Glomerular visceral epithelial cell (primary cell): ENCODE results near the gene P2RX3.
"Not testable (repeated sequence)": the region's sequence is repeated elsewhere in the genome, so short reads cannot be mapped to it uniquely, and the experiment has no call there.

Source experiments
- DNase-seq: peaks from one replicate; pipeline ENCODE4 v3.0.0-alpha.2; 2016; ENCODE audit errors: extremely low spot score

P2RX3 gene

DNA sequence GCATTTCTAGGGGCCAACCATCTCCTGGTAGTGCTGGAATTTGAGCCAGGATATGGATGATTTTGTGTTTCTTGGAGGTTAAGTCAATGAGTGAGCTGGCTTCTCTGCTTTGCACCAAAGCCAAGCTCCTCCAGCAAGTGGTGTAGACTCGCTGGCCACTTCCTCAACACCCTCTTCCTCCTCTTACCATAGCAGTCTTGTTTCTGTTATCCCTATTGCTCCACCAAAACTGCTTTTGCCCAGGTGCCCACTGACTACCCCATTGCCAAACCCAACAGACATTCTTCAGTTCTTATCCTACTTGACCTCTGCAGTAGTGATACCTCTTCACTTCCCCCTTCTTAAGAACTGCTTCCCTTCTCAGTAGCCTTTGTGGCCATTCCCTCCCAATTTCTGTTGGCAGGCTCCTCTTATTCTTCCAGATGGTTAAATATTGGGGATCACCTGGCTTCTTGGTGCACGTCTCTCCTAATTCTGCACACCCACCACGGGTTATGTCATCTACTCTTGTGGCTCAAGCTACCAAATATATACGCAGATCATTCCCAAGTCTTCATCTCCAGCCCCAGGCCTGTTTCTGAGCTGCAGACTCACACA is 59.3 kb downstream of the P2RX3 start:
- no peak for DNase-seq

DNA sequence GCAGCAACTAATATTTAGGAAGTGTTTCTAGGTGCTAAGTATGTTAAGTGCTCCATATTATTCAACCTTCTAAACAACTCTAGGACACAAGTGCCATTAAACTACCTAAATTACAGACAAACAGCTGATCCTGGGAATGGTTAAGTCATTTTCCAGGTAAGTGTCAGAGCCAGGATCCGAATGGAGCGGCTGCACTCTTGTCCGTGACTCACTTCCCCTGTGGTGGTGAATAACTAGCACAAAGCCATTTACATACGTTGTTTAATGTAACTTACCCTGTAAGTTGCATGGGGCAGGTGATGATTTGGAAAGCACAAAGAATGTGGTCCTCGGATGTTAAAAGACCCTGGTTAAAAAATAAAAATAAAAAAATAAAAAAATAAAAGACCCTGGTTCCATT is 61.1 kb downstream of the P2RX3 start:
- DNase-seq, result no peak

DNA sequence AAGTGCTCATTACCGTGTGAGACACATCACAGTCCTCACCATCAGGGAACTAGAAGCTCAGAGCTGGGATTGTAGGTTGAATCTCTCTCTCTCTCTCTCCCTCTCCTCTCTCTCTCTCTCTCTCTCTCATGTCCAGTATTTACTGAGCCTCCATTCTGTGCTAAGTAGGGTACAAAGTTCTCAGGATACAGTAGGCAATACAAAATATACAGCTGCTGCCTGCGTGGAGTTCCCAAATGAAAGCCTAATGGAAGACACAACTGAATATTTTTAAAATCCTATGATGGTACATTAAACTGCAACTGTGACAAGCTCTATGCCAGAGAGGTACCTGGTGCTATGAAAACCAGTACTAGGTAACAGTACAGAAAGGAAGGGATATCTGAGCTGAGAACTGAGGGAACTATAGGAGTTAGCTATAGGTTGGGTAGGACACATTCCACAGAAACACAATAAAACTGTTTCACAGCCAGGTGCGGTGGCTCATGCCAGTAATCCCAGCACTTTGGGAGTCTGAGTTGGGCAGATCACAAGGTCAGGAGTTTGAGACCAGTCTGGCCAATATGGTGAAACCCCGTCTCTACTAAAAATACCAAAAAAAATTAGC is 61.9 kb downstream of the P2RX3 start:
- no peak for DNase-seq

DNA sequence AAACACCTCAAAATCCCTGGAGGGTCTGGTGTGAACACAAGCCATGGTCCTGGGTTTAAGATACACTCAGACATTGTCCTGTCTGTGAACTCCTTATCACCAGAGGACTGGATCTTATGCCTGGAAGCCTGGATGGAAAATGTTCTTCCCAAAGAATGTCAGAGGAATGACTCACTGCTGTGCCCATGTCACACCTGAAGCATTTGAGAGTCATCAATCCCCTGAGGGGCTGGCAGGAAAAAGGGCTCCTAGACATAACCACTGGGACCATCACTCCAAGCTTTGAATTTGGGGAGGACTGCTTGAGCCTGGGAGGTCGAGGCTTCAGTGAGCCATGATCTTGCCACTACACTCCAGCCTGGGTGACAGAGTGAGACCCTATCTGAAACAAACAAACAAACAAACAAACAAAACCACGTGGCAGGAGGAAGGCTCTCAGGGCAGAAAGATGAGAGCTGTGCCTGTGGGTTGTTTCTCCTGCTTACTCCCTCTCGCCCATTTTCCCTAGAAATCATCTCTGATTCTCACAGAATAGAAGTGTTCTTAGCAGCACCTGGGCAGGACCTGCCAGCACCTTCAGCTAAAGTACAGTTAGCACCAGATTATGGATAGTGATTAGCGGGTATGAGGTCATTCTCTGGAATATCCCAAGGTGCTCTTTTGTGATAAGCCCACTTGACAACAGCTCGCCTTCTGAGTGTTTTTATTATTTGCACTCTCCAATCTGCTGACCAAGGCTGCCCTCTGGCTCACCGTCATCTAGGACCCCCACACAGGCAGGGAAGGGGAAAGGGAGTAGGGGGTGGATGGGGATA is 64.2 kb downstream of the P2RX3 start:
- DNase-seq, result no peak

DNA sequence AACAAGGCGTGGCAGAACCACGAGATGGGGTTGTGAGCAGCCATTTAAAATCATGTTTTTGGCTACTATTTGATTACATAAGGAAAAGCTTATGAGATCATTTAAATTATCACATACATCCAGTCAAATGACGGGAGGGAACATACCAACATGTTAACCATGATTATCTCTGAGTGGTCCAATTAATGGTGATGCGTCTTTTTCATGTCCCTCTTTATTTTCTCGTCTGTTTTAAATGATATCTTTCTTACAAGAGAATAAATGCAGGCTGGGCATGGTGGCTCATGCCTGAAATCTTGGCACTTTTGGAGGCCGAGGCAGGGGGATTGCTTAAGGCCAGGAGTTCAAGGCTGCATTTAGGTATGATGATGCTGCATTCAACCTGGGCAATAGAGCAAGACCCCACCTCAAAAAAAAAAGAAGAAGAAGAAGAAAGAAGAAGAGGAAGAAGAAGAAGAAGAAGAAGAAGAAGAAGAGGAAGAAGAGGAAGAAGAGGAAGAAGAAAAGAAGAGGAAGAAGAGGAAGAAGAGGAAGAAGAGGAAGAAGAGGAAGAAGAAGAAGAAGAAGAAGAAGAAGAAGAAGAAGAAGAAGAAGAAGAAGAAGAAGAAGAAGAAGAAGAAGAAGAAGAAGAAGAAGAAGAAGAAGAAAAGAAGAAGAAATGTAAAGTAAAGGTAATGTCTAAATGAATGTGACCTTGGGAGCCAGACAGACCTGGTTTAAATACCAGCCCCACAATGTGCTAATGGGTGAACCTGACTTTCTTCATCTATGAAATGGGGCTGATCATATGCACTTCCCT is 65.0 kb downstream of the P2RX3 start:
- not testable (repeated sequence) for DNase-seq

DNA sequence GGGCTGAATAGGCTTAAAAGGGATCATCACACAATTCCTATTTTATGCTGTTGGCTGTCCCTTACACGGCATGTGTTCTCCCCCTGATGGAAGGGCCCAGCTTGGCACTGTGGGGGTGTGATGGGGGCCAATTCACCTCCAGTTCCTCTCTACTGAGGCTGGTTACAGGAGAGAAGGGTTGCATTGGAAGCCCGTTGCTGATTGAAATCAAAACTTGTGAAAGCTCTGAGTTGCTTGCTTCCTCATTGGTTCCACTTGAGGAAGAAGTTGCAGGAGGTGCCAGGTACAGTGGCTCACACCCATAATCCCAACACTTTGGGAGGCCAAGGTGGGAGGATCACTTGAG is 65.6 kb downstream of the P2RX3 start:
- no peak for DNase-seq

DNA sequence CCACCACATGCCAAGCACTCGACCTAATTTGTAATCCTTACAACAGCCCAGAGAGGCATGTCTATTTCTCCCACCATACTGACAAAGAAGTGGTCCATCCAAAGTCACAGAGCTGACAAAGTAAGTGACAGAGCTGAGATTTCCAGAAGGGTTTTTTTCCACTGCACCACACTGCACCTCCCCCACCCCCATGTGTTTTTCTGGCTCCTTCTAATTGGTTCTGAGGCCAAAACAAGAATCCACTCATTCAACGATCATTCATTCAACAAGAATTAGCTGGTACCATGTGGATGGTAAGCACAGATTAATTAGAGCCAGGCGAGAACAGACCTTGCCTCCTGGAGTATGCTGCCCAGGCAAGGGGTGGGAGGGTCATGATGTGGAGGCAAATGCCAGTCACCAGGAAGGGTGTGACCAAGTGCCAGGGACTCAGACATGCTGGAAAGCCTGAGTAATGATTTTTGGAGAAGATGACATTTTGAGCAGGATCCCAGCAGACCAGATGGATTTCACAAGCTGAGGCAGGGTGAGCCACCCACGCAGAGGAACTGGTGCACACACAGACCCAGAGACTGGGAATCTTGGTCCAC is 67.2 kb downstream of the P2RX3 start:
- no peak for DNase-seq

DNA sequence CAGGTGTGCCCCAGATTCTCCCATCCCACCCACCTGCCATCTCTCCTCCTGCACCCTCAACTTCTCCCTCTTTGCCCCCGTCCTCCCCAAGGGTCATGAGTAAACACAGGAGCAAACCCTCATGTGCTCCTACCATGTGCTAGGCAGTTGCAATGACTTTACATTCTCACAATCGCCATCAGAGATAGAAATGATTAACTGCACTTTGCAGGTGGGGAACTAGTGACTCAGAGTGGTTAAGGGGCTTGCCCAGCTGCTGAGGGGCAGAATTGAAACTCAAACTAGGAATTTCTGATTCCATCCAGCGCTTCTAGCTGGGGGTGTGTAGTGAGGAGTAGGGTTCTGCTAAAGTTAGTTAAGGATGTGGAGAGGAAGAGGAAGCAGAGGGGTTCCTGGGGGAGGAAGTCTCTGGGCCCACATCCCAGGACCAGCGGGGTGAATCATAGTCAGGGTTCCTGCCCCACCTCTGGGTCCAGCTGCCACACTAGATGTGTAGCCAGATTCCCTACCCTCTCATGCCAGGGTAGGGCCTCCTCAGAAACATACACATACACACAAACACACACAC is 68.3 kb downstream of the P2RX3 start:
- DNase-seq, result peak; percentile 91

DNA sequence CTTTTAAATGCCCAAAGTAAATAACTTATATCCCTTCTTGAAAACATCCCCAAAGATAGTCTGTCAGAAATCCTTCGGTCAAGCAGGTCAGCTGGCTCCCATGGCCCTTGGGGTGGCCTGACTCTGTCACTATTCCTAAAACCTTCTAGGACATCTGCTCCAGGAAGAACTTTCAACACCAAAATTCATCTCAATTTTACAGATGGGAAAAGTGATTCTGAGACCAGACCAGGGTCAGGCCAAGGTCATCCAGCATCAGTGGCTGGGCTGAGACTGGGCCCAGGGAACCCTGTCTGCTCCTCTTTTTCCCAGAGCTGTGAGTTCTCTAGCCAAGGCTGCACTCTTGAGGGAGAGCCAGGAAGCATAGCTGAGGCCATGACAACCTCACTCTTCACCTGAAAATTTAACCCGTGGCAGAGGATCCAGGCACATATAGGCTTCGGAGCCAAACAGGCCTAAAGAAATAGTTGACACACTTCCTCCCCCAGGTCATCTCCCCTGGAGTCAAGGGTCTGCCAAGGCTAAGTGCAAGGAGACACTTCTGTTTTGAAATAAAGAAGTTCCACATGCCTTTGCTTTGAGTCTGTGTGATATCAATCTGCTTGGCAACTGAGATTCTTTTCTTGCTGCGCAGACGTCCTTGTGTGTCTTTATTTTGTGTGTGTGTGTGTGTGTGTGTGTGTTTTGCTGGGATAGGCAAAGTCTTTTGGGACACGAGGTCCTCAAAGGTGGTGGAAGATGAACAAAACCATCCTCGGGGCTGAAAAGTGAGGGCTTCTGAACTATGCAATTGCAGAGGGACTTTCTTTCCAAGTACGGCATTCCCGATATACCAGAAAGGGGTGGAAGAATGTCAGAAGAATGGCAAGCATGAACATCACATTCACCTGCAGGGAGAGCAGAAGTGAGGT is 69.1 kb downstream of the P2RX3 start:
- DNase-seq, result no peak

DNA sequence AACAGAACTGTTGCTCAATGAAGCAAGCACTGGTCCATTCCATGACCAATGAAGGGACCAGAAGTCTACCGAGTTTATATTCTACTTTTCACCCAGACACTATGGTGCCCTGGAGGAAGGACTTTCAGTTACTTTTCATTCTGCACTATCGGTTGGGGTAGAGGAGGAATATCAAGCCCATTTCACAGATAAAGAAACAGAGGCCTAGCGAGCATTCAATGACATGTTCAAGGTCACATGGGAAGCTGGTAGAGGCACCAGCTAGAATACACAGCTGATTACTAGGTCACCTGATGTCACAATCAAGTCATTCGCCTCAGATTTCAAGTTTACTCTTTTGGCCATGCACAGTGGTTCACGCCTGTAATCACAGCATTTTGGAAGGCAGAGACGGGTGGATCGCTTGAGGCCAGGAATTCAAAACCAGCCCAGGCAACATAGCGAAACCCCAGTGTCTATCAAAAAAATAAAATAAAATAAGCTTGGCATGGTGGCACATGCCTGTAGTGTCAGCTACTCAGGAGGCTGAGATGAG is 69.9 kb downstream of the P2RX3 start:
- no peak for DNase-seq

DNA sequence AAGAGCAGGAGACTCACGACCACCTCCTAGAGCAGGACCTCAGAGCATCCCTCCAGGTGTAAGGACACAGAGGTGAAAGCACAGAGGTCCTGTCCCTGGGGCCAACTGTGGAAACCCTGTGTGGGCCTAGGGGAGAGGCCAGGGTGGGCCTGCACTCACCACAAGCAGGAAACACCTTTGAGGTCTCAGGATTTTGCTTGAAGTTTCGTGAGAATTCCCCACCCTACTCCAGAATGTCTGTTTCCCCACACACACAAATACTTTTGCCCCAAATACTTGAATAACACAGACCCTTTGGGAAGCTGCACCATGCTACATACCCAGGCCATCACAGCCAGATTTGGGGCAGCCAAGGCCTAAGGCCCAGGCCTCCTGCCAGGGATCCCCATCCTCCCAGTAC is 70.6 kb downstream of the P2RX3 start:
- DNase-seq, result no peak

DNA sequence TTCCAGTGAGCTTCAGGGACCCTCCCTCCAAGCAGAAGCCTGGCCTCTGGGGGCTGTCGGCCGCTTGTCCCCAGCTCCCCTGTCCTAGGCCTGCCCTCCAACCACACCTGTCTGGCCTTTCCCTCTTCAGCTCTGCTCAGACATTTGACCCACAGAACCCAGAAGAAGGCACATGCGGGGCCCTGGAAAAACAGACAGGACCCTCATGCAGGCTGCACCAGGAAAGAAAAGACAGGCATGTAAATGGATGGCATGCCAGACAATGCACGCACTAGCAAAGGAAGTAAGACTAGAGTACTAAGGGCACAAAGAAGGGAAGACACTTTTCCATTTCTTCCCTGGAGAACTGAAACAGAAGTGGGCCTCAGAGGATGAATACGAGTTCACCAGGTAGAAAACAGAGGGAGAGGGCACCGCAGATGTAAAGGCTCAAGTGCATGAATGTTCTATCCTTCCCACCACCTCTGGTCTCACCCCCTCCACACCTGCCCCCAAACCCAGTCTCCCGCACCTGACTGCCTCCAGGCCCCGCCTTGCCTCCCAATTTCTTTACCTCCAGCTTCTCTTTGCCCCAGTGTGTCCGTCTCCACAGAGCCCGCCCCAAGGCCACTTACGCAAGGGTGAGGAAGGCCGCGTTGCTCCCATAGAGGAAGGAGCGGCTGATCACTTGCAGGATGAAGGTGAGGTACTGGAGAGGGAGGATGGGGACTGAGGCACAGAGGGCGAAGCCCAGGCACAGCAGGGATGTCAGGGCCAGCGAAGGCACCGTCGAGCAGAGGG is 71.4 kb downstream of the P2RX3 start:
- DNase-seq, result no peak

DNA sequence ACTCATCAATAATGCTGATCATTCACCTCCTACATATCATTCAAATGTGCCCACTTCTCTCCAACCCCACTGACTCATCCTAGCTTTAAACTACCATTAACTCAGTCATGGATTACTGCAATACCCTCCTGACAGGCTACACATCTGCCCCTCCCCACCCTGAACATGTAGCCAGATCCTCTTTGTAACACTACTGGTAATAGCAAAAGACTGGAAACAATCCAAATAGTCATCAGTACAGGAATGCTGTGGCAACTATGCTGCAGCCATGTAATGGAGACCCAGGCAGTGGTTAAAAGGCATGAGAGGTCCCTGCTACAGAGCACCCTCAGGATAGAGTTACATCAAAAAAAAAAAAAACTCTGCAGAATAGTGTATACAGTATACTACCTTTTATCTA is 72.1 kb downstream of the P2RX3 start:
- DNase-seq, result peak; percentile 69

DNA sequence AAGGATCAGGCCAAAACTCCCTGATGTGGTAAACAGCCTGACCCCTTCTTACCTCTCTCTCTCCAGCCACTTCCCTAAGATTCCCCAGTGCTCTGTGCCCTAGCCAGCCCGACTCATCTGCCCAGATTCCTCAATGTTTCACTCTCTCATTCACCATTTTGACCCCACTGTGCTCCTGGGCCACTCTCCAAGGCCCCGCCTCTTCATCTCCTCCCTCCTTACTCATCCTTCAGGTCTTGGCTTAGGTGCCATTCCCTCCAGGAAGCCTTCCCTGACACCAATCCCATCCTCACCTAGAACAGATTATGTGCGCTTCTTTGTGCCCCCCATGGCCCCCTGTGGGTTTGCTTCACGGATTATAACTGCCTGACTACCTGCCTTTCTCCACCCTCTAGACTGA is 75.5 kb downstream of the P2RX3 start:
- DNase-seq, result no peak

DNA sequence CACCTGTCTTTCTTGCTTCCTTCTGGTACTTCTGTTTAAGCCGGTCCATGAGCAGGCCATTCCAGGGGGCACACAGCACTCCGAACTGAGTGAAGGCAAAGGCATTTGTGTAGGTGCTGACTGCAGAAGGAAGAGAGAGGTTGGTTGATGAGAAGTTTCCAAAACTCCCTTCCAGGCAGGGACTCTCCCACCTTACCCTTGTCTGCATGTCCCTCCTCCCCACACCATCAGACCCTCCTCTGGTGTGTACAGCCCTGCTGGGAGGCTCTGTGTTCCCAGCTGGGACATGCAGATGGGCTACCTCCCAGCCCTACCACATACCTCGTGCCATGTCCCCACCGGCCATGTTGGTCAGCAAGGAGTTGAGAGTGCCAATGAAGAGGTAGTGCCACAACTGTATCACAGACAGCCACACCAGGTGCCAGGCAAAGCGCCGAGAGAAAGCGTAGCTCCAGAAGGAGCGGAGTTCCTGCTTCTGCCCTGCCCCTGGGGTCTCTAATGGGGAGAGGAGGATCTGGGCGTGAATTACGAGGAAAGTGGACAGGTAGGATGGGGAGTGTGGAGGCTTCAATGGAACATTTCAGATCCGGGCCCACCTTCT is 76.6 kb downstream of the P2RX3 start:
- DNase-seq, result no peak

DNA sequence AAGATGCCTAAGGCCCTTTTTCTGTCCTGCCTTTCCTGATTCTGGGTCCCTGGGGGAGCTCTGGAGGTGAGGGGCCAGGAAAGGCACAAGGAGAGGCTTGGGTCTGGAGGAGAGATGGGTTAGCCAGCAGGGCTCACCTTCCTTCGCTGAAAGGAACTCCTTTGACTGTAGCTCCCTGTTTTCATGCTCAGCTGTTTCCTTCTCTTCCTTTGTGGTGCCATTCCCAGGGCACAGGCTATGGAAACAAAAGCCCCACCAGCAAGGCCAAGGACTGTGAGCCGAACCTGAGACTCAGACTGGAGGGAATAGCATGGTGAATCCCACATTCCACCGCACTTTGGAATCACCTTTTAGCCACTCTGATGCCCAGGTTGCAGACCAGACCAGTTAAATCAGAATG is 78.3 kb downstream of the P2RX3 start:
- no peak for DNase-seq

DNA sequence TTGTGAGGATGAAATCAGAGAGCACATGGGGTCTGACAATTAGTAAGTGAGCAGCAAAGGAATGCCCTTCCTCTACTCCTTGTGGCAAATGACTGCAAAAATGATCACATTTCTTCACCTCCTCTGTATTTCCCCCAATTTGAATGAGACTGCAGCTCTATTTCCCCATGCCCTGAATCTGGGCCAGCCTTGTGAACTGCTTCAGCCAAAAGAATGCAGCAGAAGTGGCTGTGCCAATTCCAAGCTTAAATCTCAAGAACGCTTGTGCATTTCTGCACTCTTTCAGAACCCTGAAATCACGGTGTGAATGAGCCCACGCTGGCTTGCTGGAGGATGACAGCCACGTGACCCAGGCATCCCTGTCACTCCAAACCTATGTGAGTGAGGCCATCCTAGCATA is 78.9 kb downstream of the P2RX3 start:
- no peak for DNase-seq

DNA sequence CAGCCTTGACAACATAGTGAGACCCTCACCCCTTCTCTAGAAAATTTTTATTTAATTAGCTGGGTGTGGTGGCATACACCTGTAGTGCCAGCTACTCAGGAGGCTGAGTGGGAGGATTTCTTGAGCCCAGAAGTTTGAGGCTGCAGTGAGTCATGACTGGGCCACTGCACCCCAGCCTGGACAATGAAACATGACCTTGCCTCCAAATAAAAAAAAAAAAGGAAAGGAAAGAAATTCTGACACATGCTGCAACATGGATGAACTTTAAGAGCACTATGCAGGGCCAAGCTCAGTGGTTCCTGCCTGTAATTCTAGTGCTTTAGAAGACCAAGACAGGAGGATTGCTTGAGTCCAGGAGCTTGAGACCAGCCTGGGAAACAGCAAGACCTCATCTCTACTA is 80.0 kb downstream of the P2RX3 start:
- DNase-seq, result no peak

DNA sequence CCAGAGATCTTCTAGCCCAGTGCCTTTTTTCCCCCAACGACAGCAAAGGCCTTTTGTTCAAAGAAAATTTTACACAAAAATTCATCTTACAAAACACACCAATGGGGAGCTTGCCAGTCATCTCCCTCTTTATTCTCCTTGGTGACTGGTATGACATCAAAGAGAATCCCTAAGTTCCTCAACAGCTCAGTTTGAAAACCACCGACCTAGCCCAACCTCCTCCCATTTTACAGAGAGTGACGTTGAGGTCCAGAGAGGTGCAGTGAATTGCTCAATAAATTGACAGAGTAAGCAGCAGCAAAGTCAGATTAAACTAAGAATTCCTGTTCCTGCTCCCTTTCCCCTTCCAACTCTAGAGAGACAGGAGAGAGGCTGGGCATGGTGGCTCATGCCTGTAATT is 81.0 kb downstream of the P2RX3 start:
- DNase-seq, result no peak
